ENCODE measurements around the gene AMN1. TPM values are rescaled to one million over a fixed set of nuclear protein-coding genes. Genes with fewer than 3 reads are reported as not detected.

The AMN1 gene
- total RNA-seq, 1 experiment from 2014 or later, result 12.1 TPM

DNA sequence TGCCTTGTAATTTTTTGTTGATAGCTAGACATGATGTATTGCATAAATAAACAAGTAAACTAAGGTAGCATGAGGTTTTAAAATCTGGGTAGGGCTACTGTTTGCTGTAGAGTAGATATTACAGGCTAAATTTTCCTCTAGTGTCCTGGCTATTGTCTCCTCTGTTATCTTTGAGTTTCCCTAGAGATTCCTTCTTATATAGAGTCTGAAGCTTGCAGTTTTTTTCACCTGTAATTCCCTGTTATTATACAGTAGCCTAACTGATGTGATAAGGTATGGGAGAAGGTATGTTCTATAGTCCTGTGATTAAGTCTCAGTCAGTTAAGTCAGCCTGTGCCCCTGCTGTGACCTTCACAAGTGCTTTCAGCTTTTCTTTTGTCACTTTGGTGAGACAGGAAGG lies 59.8 kb downstream of the AMN1 start:
- Mint-ChIP-seq H3K27ac (no peak overlapping the region), H3K27me3 (ENCODE audit: low read depth) (peaks cover 4% of the 10 kb centered on the region; the same call in 1 of the 2 replicates), H3K9me3 (peaks cover 47% of the 10 kb centered on the region), H3K4me3 (no peak overlapping the region), H3K4me1 (peaks cover 16% of the 10 kb centered on the region), H3K36me3 (peaks cover 48% of the 10 kb centered on the region)
- DNase-seq (ENCODE audit: low spot score) (no peak), ATAC-seq (no peak)
- ChIA-PET CTCF (no interaction called here), POLR2A (interaction anchor here (0.6 kb wide), 1 partner anchor 400 kb away, joined by 4 read pairs; no protein-coding TSS in a partner anchor)
- no peak for TF ChIP-seq FOXJ3 (CRISPR knock-in tag; IDR thresholded peaks at IDR 0.05; ENCODE audit: borderline replicate concordance)
- no peak for TF ChIP-seq SMAD3 (CRISPR knock-in tag; IDR thresholded peaks at IDR 0.05; ENCODE audit: borderline replicate concordance)

DNA sequence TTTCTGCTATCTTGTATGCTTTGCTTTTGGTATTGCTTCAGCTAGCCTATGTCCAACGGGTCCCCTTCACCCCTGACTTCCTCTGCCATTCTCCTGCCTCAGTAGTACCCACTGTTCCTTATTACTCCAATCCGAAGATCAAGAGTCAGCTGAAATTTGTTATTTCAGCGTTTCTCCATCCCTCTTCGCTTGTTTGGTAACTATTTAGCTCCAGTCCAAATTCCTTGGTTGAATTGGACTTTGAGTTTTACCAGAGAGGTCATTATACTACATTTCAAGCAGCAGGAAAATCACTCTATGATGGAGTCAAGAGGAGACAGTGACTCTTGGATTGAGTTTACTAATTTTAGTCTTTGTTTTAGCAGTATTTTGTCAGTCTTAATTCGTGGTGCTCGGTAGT lies 64.8 kb downstream of the AMN1 start:
- TF ChIP-seq, protein P1, sequence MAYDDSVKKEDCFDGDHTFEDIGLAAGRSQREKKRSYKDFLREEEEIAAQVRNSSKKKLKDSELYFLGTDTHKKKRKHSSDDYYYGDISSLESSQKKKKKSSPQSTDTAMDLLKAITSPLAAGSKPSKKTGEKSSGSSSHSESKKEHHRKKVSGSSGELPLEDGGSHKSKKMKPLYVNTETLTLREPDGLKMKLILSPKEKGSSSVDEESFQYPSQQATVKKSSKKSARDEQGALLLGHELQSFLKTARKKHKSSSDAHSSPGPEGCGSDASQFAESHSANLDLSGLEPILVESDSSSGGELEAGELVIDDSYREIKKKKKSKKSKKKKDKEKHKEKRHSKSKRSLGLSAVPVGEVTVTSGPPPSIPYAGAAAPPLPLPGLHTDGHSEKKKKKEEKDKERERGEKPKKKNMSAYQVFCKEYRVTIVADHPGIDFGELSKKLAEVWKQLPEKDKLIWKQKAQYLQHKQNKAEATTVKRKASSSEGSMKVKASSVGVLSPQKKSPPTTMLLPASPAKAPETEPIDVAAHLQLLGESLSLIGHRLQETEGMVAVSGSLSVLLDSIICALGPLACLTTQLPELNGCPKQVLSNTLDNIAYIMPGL (CRISPR knock-in tag; IDR thresholded peaks at IDR 0.05), result no peak
- TF ChIP-seq, protein P2, sequence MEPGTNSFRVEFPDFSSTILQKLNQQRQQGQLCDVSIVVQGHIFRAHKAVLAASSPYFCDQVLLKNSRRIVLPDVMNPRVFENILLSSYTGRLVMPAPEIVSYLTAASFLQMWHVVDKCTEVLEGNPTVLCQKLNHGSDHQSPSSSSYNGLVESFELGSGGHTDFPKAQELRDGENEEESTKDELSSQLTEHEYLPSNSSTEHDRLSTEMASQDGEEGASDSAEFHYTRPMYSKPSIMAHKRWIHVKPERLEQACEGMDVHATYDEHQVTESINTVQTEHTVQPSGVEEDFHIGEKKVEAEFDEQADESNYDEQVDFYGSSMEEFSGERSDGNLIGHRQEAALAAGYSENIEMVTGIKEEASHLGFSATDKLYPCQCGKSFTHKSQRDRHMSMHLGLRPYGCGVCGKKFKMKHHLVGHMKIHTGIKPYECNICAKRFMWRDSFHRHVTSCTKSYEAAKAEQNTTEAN (CRISPR knock-in tag; IDR thresholded peaks at IDR 0.05), result no peak
- TF ChIP-seq GABPB1 (CRISPR knock-in tag; IDR thresholded peaks at IDR 0.05) (no peak), SMAD3 (CRISPR knock-in tag; IDR thresholded peaks at IDR 0.05; ENCODE audit: borderline replicate concordance) (no peak), ZNF263 (CRISPR knock-in tag; IDR thresholded peaks at IDR 0.05; ENCODE audit: low read depth) (no peak), GTF2I (CRISPR knock-in tag; conservative IDR thresholded peaks at IDR 0.05) (no peak), NR3C1 (CRISPR knock-in tag; conservative IDR thresholded peaks at IDR 0.05; ENCODE audit: low read depth) (no peak), GRHL2 (CRISPR knock-in tag; IDR thresholded peaks at IDR 0.05; ENCODE audit: insufficient replicate concordance, severe bottlenecking) (no peak), ELF4 (CRISPR knock-in tag; IDR thresholded peaks at IDR 0.05; ENCODE audit: low read depth) (no peak), CBFB (CRISPR knock-in tag; IDR thresholded peaks at IDR 0.05; ENCODE audit: low read depth) (no peak), ZNF138 (CRISPR knock-in tag; conservative IDR thresholded peaks at IDR 0.05) (no peak), NFE2L1 (CRISPR knock-in tag; IDR thresholded peaks at IDR 0.05) (no peak), NFATC4 (CRISPR knock-in tag; IDR thresholded peaks at IDR 0.05) (no peak), FOXJ3 (CRISPR knock-in tag; IDR thresholded peaks at IDR 0.05; ENCODE audit: borderline replicate concordance) (no peak), ZNF671 (CRISPR knock-in tag; IDR thresholded peaks at IDR 0.05) (no peak), SOX15 (CRISPR knock-in tag; IDR thresholded peaks at IDR 0.05) (no peak)
- TF ChIP-seq, protein P3, sequence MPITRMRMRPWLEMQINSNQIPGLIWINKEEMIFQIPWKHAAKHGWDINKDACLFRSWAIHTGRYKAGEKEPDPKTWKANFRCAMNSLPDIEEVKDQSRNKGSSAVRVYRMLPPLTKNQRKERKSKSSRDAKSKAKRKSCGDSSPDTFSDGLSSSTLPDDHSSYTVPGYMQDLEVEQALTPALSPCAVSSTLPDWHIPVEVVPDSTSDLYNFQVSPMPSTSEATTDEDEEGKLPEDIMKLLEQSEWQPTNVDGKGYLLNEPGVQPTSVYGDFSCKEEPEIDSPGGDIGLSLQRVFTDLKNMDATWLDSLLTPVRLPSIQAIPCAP (CRISPR knock-in tag; IDR thresholded peaks at IDR 0.05), result no peak
- TF ChIP-seq, protein P4, sequence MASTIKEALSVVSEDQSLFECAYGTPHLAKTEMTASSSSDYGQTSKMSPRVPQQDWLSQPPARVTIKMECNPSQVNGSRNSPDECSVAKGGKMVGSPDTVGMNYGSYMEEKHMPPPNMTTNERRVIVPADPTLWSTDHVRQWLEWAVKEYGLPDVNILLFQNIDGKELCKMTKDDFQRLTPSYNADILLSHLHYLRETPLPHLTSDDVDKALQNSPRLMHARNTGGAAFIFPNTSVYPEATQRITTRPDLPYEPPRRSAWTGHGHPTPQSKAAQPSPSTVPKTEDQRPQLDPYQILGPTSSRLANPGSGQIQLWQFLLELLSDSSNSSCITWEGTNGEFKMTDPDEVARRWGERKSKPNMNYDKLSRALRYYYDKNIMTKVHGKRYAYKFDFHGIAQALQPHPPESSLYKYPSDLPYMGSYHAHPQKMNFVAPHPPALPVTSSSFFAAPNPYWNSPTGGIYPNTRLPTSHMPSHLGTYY (CRISPR knock-in tag; IDR thresholded peaks at IDR 0.05), result no peak
- TF ChIP-seq, protein P5, sequence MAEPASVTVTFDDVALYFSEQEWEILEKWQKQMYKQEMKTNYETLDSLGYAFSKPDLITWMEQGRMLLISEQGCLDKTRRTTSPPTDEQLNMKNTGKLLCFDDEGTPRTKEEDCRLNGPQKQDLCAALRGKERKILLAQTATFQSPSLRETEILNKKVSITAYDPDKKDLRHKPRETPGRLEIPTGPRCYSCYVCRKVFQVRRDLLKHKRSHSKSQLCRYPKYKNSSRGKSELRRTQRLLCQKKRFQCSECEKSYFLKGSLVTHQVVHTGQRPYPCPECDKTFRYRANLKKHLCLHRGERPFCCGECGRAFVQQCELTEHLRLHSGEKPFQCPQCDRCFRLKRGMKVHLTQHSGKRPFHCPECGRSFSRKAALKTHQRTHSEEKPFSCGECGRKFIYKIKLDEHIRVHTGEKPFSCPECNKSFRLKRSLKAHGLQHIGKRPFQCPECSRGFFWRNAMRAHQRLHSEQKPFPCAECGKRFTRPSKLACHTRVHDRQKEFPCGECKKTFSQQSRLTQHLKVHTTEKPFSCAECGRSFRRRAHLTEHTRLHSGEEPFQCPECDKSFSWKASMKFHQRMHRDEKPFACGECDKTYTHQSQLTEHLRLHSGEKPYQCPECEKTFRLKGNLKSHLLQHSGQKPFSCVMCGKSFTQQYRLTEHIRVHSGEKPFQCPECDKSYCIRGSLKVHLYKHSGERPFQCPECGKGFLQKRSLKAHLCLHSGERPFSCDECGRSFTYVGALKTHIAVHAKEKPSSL (CRISPR knock-in tag; conservative IDR thresholded peaks at IDR 0.05), result no peak
- Mint-ChIP-seq H3K36me3 (peaks cover 34% of the 10 kb centered on the region), H3K27me3 (ENCODE audit: low read depth) (peaks cover 4% of the 10 kb centered on the region; the same call in 1 of the 2 replicates), H3K9me3 (peaks cover 39% of the 10 kb centered on the region), H3K4me3 (no peak overlapping the region), H3K27ac (no peak overlapping the region), H3K4me1 (no peaks in the 10 kb centered on the region)
- ATAC-seq (no peak), DNase-seq (ENCODE audit: low spot score) (no peak)
- ChIA-PET POLR2A (no interaction called here), CTCF (interaction anchor here (0.6 kb wide), 1 partner anchor 11 kb away, joined by 3 read pairs; no protein-coding TSS in a partner anchor)
